ENCODE results near the gene CYP2S1. TPM values are rescaled to one million over a fixed set of nuclear protein-coding genes. Genes with fewer than 3 reads are reported as not detected.
A peak's percentile ranks its signal among the peaks of the same experiment; 100 is the strongest.

CYP2S1 gene
- total RNA-seq, 1 experiment from 2014 or later = 4.9 TPM

- no TSS peak for BruUV-seq (replicated peaks)
- no peak overlapping the region for H3K4me3 Mint-ChIP-seq (ENCODE audit: low read depth, unreplicated experiment)
- no peak overlapping the region for H3K27ac Mint-ChIP-seq (ENCODE audit: unreplicated experiment)
- no peak for DNase-seq
- H3K27me3 Mint-ChIP-seq (ENCODE audit: unreplicated experiment) = no peaks in the 10 kb centered on the region
- H3K4me1 Mint-ChIP-seq (ENCODE audit: low read depth, unreplicated experiment) = peaks cover 13% of the 10 kb centered on the region
- H3K36me3 Mint-ChIP-seq (ENCODE audit: insufficient read depth, unreplicated experiment) = peaks cover 4% of the 10 kb centered on the region
- no peaks in the 10 kb centered on the region for H3K9me3 Mint-ChIP-seq (ENCODE audit: low read depth, unreplicated experiment)
- CTCF ChIA-PET = interaction anchor here (1.7 kb wide), 1 partner anchor 56 kb away, joined by 5 read pairs; no protein-coding TSS in a partner anchor
- TF ChIP-seq, protein P1, sequence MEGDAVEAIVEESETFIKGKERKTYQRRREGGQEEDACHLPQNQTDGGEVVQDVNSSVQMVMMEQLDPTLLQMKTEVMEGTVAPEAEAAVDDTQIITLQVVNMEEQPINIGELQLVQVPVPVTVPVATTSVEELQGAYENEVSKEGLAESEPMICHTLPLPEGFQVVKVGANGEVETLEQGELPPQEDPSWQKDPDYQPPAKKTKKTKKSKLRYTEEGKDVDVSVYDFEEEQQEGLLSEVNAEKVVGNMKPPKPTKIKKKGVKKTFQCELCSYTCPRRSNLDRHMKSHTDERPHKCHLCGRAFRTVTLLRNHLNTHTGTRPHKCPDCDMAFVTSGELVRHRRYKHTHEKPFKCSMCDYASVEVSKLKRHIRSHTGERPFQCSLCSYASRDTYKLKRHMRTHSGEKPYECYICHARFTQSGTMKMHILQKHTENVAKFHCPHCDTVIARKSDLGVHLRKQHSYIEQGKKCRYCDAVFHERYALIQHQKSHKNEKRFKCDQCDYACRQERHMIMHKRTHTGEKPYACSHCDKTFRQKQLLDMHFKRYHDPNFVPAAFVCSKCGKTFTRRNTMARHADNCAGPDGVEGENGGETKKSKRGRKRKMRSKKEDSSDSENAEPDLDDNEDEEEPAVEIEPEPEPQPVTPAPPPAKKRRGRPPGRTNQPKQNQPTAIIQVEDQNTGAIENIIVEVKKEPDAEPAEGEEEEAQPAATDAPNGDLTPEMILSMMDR (IDR thresholded peaks at IDR 0.05; ENCODE audit: unreplicated experiment) = no peak
- intact Hi-C loops (cut with micrococcal nuclease; ENCODE audit: unreplicated experiment) = no loop called here
Observed at GRCh38 chr19:41206456-41206855, 13.4 kb downstream of the CYP2S1 start.

DNA sequence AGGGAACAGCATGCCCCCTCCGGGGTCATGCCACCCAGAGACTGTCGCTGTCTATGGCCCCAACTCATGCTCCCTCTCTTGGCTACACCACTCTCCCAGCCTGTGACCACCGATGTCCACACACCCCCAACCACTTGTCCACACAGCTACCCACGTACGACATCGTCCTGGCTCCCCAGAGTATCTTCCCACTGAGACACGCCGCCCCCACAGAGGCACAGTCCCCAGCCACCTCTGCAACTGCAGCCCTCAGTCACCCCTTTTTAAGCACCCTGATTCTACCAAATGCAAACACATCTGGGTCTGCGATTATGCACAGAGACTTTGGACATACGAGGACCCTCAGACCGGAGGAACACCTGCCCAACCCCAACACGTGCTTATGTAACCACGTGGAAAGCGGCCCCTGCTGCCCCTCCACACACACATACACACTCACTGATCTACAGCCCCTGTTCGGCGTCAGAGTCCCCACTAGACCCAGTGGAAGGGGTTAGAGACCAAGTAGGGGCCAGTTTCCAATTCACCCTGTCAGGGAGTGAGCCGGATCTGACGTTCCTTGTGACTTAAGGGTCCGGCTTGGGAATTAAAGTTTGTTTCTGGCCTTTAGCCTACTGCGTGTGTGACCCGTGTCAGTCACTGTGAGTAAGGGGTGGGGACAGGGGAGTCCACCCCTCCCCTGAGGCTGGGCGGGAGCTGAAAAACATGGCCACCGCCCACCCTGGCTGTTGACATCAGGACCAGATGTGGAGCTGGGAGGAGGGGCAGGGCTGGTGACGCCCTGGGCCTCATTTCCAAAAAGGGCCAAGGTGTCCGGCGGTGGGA, 14.1 kb downstream of the CYP2S1 start:
- CTCF ChIA-PET = interaction anchor here (0.6 to 1.7 kb wide), 4 partner anchors 43 to 486 kb away, joined by 3 to 5 read pairs (median 3); no protein-coding TSS in a partner anchor
- Mint-ChIP-seq H3K4me1 (ENCODE audit: low read depth, unreplicated experiment) (peaks cover 13% of the 10 kb centered on the region), H3K27ac (ENCODE audit: unreplicated experiment) (no peak overlapping the region)

GRCh38 chr19:41214161-41214560, 21.1 kb downstream of the CYP2S1 start:
- BruUV-seq (replicated peaks) = no TSS peak
- TF ChIP-seq, protein P1 (IDR thresholded peaks at IDR 0.05; ENCODE audit: unreplicated experiment) = no peak
- Mint-ChIP-seq H3K36me3 (ENCODE audit: insufficient read depth, unreplicated experiment) (peaks cover 20% of the 10 kb centered on the region), H3K4me1 (ENCODE audit: low read depth, unreplicated experiment) (peaks cover 24% of the 10 kb centered on the region), H3K27me3 (ENCODE audit: unreplicated experiment) (no peaks in the 10 kb centered on the region), H3K4me3 (ENCODE audit: low read depth, unreplicated experiment) (no peak overlapping the region), H3K27ac (ENCODE audit: unreplicated experiment) (no peak overlapping the region), H3K9me3 (ENCODE audit: low read depth, unreplicated experiment) (no peaks in the 10 kb centered on the region)
- CTCF ChIA-PET = no interaction called here
- intact Hi-C loops (cut with micrococcal nuclease; ENCODE audit: unreplicated experiment) = no loop called here
- DNase-seq = no peak

More for the DNA sequence above, 14.1 kb downstream of the CYP2S1 start:
- Mint-ChIP-seq H3K4me3 (ENCODE audit: low read depth, unreplicated experiment) (no peak overlapping the region), H3K36me3 (ENCODE audit: insufficient read depth, unreplicated experiment) (peaks cover 4% of the 10 kb centered on the region), H3K9me3 (ENCODE audit: low read depth, unreplicated experiment) (no peaks in the 10 kb centered on the region), H3K27me3 (ENCODE audit: unreplicated experiment) (no peaks in the 10 kb centered on the region)
- intact Hi-C loops (cut with micrococcal nuclease; ENCODE audit: unreplicated experiment) = no loop called here
- TSS peak; percentile 34 for BruUV-seq (replicated peaks)
- TF ChIP-seq, protein P1 (IDR thresholded peaks at IDR 0.05; ENCODE audit: unreplicated experiment) = no peak
- no peak for DNase-seq

DNA sequence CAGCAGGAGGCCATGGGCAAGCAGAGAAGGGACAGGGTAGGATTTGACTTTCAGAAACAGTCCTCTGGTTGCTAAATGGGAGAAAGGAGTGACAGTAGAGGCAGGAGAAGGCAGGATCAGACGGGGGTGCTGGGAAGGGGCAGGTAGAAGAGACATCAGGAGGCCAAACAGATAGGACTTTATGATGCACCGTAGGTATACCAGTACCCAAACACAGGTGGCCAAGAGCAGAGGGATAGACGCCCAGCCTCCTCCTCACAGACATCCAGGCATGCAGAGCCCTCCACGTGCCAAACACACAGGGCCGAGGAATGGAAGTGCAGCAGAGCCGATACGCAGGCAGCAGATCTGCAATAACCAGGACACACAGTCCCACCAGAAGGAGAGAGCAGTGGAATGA, 24.7 kb downstream of the CYP2S1 start:
- no peak for DNase-seq
- Mint-ChIP-seq H3K27ac (ENCODE audit: unreplicated experiment) (peak overlapping the region; percentile 8), H3K27me3 (ENCODE audit: unreplicated experiment) (no peaks in the 10 kb centered on the region), H3K9me3 (ENCODE audit: low read depth, unreplicated experiment) (no peaks in the 10 kb centered on the region), H3K4me3 (ENCODE audit: low read depth, unreplicated experiment) (peak overlapping the region; percentile 10), H3K36me3 (ENCODE audit: insufficient read depth, unreplicated experiment) (peaks cover 53% of the 10 kb centered on the region), H3K4me1 (ENCODE audit: low read depth, unreplicated experiment) (peaks cover 45% of the 10 kb centered on the region)
- CTCF ChIA-PET = interaction anchor here (0.6 kb wide), 2 partner anchors 14 to 792 kb away, joined by 3 to 5 read pairs; no protein-coding TSS in a partner anchor
- TF ChIP-seq, protein P1 (IDR thresholded peaks at IDR 0.05; ENCODE audit: unreplicated experiment) = no peak
- intact Hi-C loops (cut with micrococcal nuclease; ENCODE audit: unreplicated experiment) = no loop called here
- no TSS peak for BruUV-seq (replicated peaks)

All from Calu3 (cell line).